HepG2 (cell line): ENCODE results near the gene GAS5. TPM values are rescaled to one million over a fixed set of nuclear protein-coding genes. Genes with fewer than 3 reads are reported as not detected.

ENCODE experiments used
- ATAC-seq: fragments of 200-7000 bp; cut with Tn5 transposase; 3 replicates; pipeline ENCODE4 v1.9.1; 2020; ENCODE audit warnings: mild to moderate bottlenecking, moderate library complexity
- BruUV-seq: library from RNA; stranded (reverse); fragments of 400-500 nt; replicated peaks from 2 replicates; lab custom pipeline; 2021; lab: Mats Ljungman, UMichigan
- CTCF ChIA-PET: fragments of 300-600 bp; formaldehyde crosslinking; extraction: SDS; loops from one replicate; lab custom pipeline; 2021; ENCODE audit warnings: low total read pairs, inconsistent platforms, low intra/inter-chr PET ratio; lab: Yijun Ruan, JAX
- POLR2A ChIA-PET: fragments of 350-600 bp; sonication (Branson Sonifier 250); formaldehyde crosslinking; loops from one replicate; lab custom pipeline; 2020; ENCODE audit warnings: antibody characterized with exemption, inconsistent platforms; lab: Yijun Ruan, JAX
- DNase-seq: peaks from one replicate; pipeline ENCODE4 v3.0.0-alpha.2; 2015; ENCODE audit warnings: low spot score
- FAIRE-seq: peaks from 3 replicates; lab custom pipeline; 2011; peaks lifted over from hg19 to GRCh38; lab: Jason Lieb, UNC
- H2AFZ ChIP-seq: one replicate; pipeline ENCODE4 v1.6.1; 2011; ENCODE audit warnings: low read length, inconsistent platforms
- H3K27ac ChIP-seq: fragments of 300-600 bp; 3 replicates; pipeline ENCODE4 v1.8.0; 2011; ENCODE audit warnings: mixed run types, mild to moderate bottlenecking, mixed read lengths, low read length, inconsistent platforms; ENCODE audit not compliant: insufficient read depth; ENCODE audit errors: extremely low read length
- H3K27me3 ChIP-seq, 2 experiments: fragments of 200-600 bp in 1 of 2; 2 replicates in 1 of 2; 3 replicates in 1 of 2; pipeline versions ENCODE4 v1.6.0 to v1.8.0; 2011; ENCODE audit warnings: low read length in 2 of 2, mild to moderate bottlenecking in 2 of 2, moderate library complexity in 2 of 2, inconsistent platforms in 1 of 2; ENCODE audit not compliant: insufficient read depth in 2 of 2, control insufficient read depth in 1 of 2
- H3K36me3 ChIP-seq, 2 experiments: fragments of 200-600 bp in 1 of 2; replicated peaks in 1 of 2; 2 replicates in 1 of 2; 3 replicates in 1 of 2; pipeline versions ENCODE4 v1.5.1 to v1.8.0; 2011; ENCODE audit warnings: low read length in 2 of 2, inconsistent platforms in 1 of 2; ENCODE audit not compliant: insufficient read depth in 2 of 2, control insufficient read depth in 1 of 2
- H3K4me1 ChIP-seq: 2 replicates; pipeline ENCODE4 v1.5.1; 2012; ENCODE audit warnings: low read length, inconsistent platforms; ENCODE audit not compliant: insufficient read depth
- H3K4me2 ChIP-seq: 2 replicates; pipeline ENCODE4 v1.6.0; 2011; ENCODE audit warnings: low read depth, low read length, inconsistent platforms
- H3K4me3 ChIP-seq, 3 experiments: fragments of 200-600 bp in 1 of 3; sonication (generic), shearing (Covaris generic) in 1 of 3; replicated peaks in 1 of 3; 2 replicates each; pipeline ENCODE4 v1.5.1; 2011 to 2016; ENCODE audit warnings: low read length in 3 of 3, inconsistent platforms in 2 of 3, low read depth in 2 of 3, mild to moderate bottlenecking in 2 of 3, control low read depth in 1 of 3, mixed read lengths in 1 of 3; ENCODE audit not compliant: insufficient read depth in 1 of 3
- H3K79me2 ChIP-seq: one replicate; pipeline ENCODE4 v1.6.1; 2011; ENCODE audit warnings: low read length, inconsistent platforms; ENCODE audit not compliant: insufficient read depth
- H3K9ac ChIP-seq: 2 replicates; pipeline ENCODE4 v1.6.0; 2011; ENCODE audit warnings: mild to moderate bottlenecking, low read depth, low read length, inconsistent platforms; ENCODE audit not compliant: insufficient read depth
- H3K9me3 ChIP-seq: 2 replicates; pipeline ENCODE4 v1.5.1; 2012; ENCODE audit warnings: mild to moderate bottlenecking, low read length
- H4K20me1 ChIP-seq: 2 replicates; pipeline ENCODE4 v1.6.0; 2011; ENCODE audit warnings: inconsistent platforms, mild to moderate bottlenecking, low read length, moderate library complexity; ENCODE audit not compliant: insufficient read depth
- GATAD1 ChIP-seq: IDR thresholded peaks from 2 replicates; pipeline ENCODE4 v1.6.1; 2016; ENCODE audit warnings: missing genetic modification reagents, missing compliant biosample characterization
- MAF1 ChIP-seq: sonication (generic); formaldehyde crosslinking; IDR thresholded peaks from 2 replicates; pipeline ENCODE4 v1.5.0; 2020; ENCODE audit warnings: missing genetic modification reagents, borderline replicate concordance
- PPARG ChIP-seq: conservative IDR thresholded peaks from 2 replicates; pipeline ENCODE4 v1.6.1; 2016; ENCODE audit warnings: missing biosample characterization, missing genetic modification reagents
- U2AF2 ChIP-seq: fragments of 200-400 bp; formaldehyde crosslinking; IDR thresholded peaks from 2 replicates; pipeline ENCODE4 v1.6.1; 2017; ENCODE audit warnings: low read depth, mild to moderate bottlenecking, low read length
- ZBTB3 ChIP-seq: sonication (generic); formaldehyde crosslinking; IDR thresholded peaks from 2 replicates; pipeline ENCODE4 v1.4.0; 2020; ENCODE audit warnings: low read depth, mild to moderate bottlenecking, moderate library complexity, missing genetic modification reagents, borderline replicate concordance
- ZNF564 ChIP-seq: sonication (generic); formaldehyde crosslinking; IDR thresholded peaks from 2 replicates; pipeline ENCODE4 v1.8.1; 2023; ENCODE audit warnings: mild to moderate bottlenecking, missing genetic modification reagents
- ZNF850 ChIP-seq: sonication (generic); formaldehyde crosslinking; conservative IDR thresholded peaks from 2 replicates; pipeline ENCODE4 v1.9.0; 2021; ENCODE audit warnings: mild to moderate bottlenecking, missing genetic modification reagents
- ZSCAN22 ChIP-seq: sonication (generic); formaldehyde crosslinking; IDR thresholded peaks from 2 replicates; pipeline ENCODE4 v1.4.0; 2020; ENCODE audit warnings: mild to moderate bottlenecking, missing genetic modification reagents
- whole genome bisulfite sequencing: methylation state at CpG from one replicate; pipeline ENCODE4 v1.1.6; 2017; ENCODE audit warnings: low lambda C conversion rate; 5-methylcytosine and 5-hydroxymethylcytosine counted together
- in situ Hi-C: cut with HindIII; loops from 2 replicates; pipeline ENCODE4 v1.10.0; 2017; ENCODE audit warnings: low pct_unique_long_range_greater_than_20kb; ENCODE audit not compliant: extremely low pct_ligation_motif_present
- intact Hi-C: fragments of 100-400 bp; cut with micrococcal nuclease; formaldehyde crosslinking; loops from one replicate; pipeline ENCODE4 v1.10.0; 2022; ENCODE audit not compliant: unreplicated experiment
- polyA plus RNA-seq, 8 experiments: library from polyadenylated mRNA; depleted of rRNA in 3 of 8; stranded (reverse) in 7 of 8; unstranded in 1 of 8; fragments of >200 nt; fragmentation: Illumina TruSeq in 4 of 8; extraction: Trizol in 4 of 8; gene quantifications; 2 replicates each; pipeline versions ENCODE4 v1.2.1 to v1.2.3, GENCODE V29; 2011 to 2016; ENCODE audit warnings: low read depth in 4 of 8, missing spikeins in 1 of 8, mixed read lengths in 1 of 8; ENCODE audit not compliant: insufficient read depth in 1 of 8
- total RNA-seq, 5 experiments: library from RNA; depleted of rRNA; stranded (reverse); fragments of >200 nt; fragmentation: Illumina TruSeq; extraction: Trizol; gene quantifications; 2 replicates each; pipeline ENCODE4 v1.2.3, GENCODE V29; 2016; ENCODE audit warnings: low read depth in 1 of 5
- TF ChIP-seq, protein P1 (sequence below): sonication (generic); formaldehyde crosslinking; IDR thresholded peaks from 2 replicates; pipeline ENCODE4 v1.9.0; 2022; ENCODE audit warnings: missing genetic modification reagents, mild to moderate bottlenecking, borderline replicate concordance

The GAS5 gene
- total and polyA plus RNA-seq, 2 of the 13 experiments (the other 11 are each of a cell fraction or from before 2014, with no cell fraction given), result 352 to 738 TPM

DNA sequence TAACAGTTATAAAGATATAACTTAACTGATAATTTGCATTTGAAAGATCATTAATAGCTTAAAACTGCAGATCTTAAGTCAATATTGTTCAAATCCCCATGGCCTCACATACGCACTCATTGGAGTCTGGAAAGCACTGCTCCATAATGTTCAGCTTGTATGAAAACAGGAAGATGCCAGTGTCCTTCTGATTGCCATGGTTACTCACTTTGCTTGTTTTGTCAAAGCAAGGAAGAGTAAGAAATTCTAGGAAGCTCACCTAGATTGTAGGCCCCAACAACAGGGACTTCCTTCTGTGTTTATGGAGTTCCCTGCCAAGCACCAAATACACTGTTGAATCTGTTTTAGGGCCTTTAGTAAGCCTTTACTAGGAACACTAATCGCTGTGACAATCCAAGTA is 10.9 kb downstream of the GAS5 start:
- Histone ChIP-seq H2AFZ (no peak overlapping the region), H3K27me3 (no peaks in the 10 kb centered on the region), H3K9me3 (no peaks in the 10 kb centered on the region), H3K36me3 (peaks cover 11 to 35% of the 10 kb centered on the region in 2 experiments), H3K79me2 (no peaks in the 10 kb centered on the region), H3K9ac (no peak overlapping the region), H4K20me1 (no peaks in the 10 kb centered on the region; the same call in 1 of the 2 replicates), H3K27ac (no peak overlapping the region), H3K4me2 (no peak overlapping the region), H3K4me3 (no peak overlapping the region), H3K4me1 (no peaks in the 10 kb centered on the region)
- no peak for FAIRE-seq
- DNase-seq, result no peak
- ChIA-PET CTCF (no interaction called here), POLR2A (interaction anchor here (0.6 to 2.3 kb wide), 2 partner anchors 8 to 11 kb away, joined by 3 to 9 read pairs; partner anchors contain the start of genes GAS5 and ZBTB37)
- ATAC-seq, result no peak
- intact Hi-C loops, result no loop called here
- 100% methylated on average over 2 of the region's 2 CpGs for WGBS
- in situ Hi-C loops, result no loop called here
- no TSS peak for BruUV-seq
- TF ChIP-seq ZSCAN22 (CRISPR knock-in tag) (no peak), ZBTB3 (no peak), MAF1 (CRISPR knock-in tag) (no peak), PPARG (CRISPR knock-in tag) (no peak), GATAD1 (CRISPR knock-in tag) (no peak), ZNF850 (no peak), ZNF564 (CRISPR knock-in tag) (no peak), U2AF2 (no peak)

DNA sequence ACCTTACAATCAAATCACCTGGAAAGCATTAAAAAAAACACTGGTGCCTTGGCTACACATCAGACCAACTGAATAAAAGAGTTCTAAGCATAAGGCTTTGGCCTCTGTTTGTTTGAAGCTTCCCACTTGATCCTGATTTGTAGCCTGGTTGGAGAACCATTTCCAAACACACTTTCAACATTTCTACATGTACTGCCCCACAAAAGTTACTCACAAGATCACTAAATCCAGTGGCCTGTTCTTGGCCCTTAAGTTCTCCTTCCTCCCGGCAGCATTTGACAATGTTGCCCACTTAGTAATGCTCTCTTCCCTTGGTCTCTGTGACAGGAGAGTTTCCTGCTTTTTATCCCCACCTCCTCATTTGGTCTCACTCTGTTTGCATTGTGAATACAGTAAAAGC is 11.8 kb downstream of the GAS5 start:
- no peaks in the 10 kb centered on the region; the same call in 1 of the 2 replicates for H4K20me1 ChIP-seq
- BruUV-seq, result no TSS peak
- ATAC-seq (no peak), DNase-seq (no peak), FAIRE-seq (no peak)
- intact Hi-C loops, result no loop called here
- H3K4me1 ChIP-seq, result no peaks in the 10 kb centered on the region
- H3K27ac ChIP-seq, result no peak overlapping the region
- 100% methylated on average over 1 of the region's 1 CpG for WGBS
- H3K36me3 ChIP-seq, result peaks cover 11 to 39% of the 10 kb centered on the region in 2 experiments
- in situ Hi-C loops, result no loop called here
- no peak overlapping the region for H2AFZ ChIP-seq
- H3K4me3 ChIP-seq, result no peak overlapping the region
- no peaks in the 10 kb centered on the region for H3K79me2 ChIP-seq
- H3K27me3 ChIP-seq, result no peaks in the 10 kb centered on the region
- ChIA-PET CTCF (no interaction called here), POLR2A (interaction anchor here (2.3 kb wide), 1 partner anchor 12 kb away, joined by 9 read pairs; the partner anchor contains the start of genes GAS5 and ZBTB37)
- no peak overlapping the region for H3K9ac ChIP-seq
- no peaks in the 10 kb centered on the region for H3K9me3 ChIP-seq
- TF ChIP-seq, protein P1, sequence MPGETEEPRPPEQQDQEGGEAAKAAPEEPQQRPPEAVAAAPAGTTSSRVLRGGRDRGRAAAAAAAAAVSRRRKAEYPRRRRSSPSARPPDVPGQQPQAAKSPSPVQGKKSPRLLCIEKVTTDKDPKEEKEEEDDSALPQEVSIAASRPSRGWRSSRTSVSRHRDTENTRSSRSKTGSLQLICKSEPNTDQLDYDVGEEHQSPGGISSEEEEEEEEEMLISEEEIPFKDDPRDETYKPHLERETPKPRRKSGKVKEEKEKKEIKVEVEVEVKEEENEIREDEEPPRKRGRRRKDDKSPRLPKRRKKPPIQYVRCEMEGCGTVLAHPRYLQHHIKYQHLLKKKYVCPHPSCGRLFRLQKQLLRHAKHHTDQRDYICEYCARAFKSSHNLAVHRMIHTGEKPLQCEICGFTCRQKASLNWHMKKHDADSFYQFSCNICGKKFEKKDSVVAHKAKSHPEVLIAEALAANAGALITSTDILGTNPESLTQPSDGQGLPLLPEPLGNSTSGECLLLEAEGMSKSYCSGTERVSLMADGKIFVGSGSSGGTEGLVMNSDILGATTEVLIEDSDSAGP (CRISPR knock-in tag), result no peak
- H3K4me2 ChIP-seq, result no peak overlapping the region
